Uterus (tissue), 2 donors: Measurements from ENCODE around the gene TULP1.

Experiments
- CTCF ChIP-seq, 4 experiments: fragments of 200-600 bp in 2 of 4; fragments of 450-650 bp in 2 of 4; sonication (generic) in 2 of 4; IDR thresholded peaks; one replicate each; pipeline ENCODE4 v1.5.1; 2016 to 2019; ENCODE audit warnings: antibody characterized with exemption in 4 of 4, mild to moderate bottlenecking in 2 of 4, moderate library complexity in 1 of 4
- POLR2A ChIP-seq, 2 donors: fragments of 450-650 bp; IDR thresholded peaks; one replicate each; pipeline ENCODE4 v1.6.1; 2016; ENCODE audit warnings: antibody characterized with exemption in 2 of 2, mild to moderate bottlenecking in 1 of 2, moderate library complexity in 1 of 2

- TF ChIP-seq CTCF (IDR thresholded peaks at IDR 0.05) (no peak), POLR2A (IDR thresholded peaks at IDR 0.05) (no peak)
Observed at GRCh38 chr6:35474942-35475570, 37.6 kb downstream of the TULP1 start.
